ENCODE results near the gene DSCAML1. TPM values are rescaled to one million over a fixed set of nuclear protein-coding genes. Genes with fewer than 3 reads are reported as not detected.

DSCAML1 gene
- total RNA-seq, 1 donor: not detected

GRCh38 chr11:117792992-117793391 lies 4.0 kb downstream of the DSCAML1 start:
- no peak for DNase-seq (ENCODE audit: low read depth)
- no peak for TF ChIP-seq CTCF (IDR thresholded peaks at IDR 0.05; ENCODE audit: insufficient read depth, low read depth, low read length)
- H3K4me3 ChIP-seq (ENCODE audit: low read depth, low read length): no peak overlapping the region

DNA sequence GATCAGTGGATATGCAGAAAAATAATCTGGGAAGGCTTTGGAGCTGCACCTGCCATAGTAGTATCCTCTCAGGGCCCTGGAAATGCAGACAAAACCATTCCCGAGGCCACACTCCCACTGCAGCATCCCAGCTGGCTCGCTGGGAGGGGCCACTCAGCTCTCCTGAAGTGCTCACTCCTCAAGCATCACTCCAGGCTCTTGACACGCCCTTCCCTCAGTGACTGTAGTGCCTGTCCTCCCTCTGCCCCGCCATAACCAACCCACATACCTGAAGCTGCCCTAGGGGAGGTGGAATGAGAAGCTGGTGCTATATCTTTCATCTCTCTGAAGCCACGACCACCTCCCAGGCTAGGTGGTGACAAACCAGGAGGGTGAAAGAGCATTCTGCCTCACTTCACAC lies 4.8 kb downstream of the DSCAML1 start:
- H3K4me3 ChIP-seq (ENCODE audit: low read depth, low read length): no peak overlapping the region
- no peak for TF ChIP-seq CTCF (IDR thresholded peaks at IDR 0.05; ENCODE audit: insufficient read depth, low read depth, low read length)
- DNase-seq (ENCODE audit: low read depth): no peak

- no peak for TF ChIP-seq CTCF (IDR thresholded peaks at IDR 0.05; ENCODE audit: insufficient read depth, low read depth, low read length)
- H3K4me3 ChIP-seq (ENCODE audit: low read depth, low read length): no peak overlapping the region
- no peak for DNase-seq (ENCODE audit: low read depth)
Measured at GRCh38 chr11:117790279-117790678, 6.7 kb downstream of the DSCAML1 start.

DNA sequence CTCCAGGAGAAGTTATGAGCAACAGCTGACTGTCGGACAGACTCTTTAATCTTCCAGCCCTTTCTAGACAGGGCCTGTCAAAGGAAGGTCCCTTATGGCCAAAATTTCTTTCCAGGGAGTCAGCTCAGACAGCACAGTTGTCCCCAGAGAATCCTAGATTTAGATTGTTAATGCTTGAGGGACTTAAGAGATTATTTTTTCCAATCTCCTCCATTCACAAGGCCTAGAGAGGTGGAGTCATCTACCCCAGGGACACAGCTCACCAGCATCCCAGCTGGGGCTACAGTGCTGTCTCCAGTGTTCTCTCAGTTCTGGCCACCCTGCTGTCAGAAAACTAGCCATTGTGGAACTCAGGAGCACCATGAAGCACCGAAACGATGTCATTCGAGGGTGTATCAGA lies 7.8 kb downstream of the DSCAML1 start:
- TF ChIP-seq CTCF (IDR thresholded peaks at IDR 0.05; ENCODE audit: insufficient read depth, low read depth, low read length): no peak
- no peak for DNase-seq (ENCODE audit: low read depth)
- no peak overlapping the region for H3K4me3 ChIP-seq (ENCODE audit: low read depth, low read length)

- no peak overlapping the region for H3K4me3 ChIP-seq (ENCODE audit: low read depth, low read length)
- no peak for TF ChIP-seq CTCF (IDR thresholded peaks at IDR 0.05; ENCODE audit: insufficient read depth, low read depth, low read length)
- no peak for DNase-seq (ENCODE audit: low read depth)
Measured at GRCh38 chr11:117786135-117786870, 10.7 kb downstream of the DSCAML1 start.

DNA sequence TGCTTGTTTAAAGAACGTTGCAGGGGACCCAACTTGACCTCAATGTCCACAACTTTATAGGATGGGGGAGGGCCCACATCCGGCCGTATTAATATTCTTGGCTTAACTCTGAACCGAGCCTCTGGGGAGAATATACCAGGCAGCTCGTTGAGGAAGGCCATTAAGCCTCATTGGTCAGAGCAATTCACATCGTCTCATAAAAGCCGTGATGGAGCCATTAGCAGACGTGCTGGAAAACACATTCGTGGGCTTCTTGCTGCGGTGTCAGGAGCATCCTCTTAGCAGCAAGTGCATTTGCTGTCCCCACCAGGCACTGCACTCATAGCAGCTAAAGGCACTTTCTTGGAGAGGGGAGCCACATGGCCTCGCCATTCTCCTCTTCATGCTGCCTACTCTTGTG lies 14.9 kb downstream of the DSCAML1 start:
- no peak for TF ChIP-seq CTCF (IDR thresholded peaks at IDR 0.05; ENCODE audit: insufficient read depth, low read depth, low read length)
- no peak overlapping the region for H3K4me3 ChIP-seq (ENCODE audit: low read depth, low read length)
- DNase-seq (ENCODE audit: low read depth): no peak

DNA sequence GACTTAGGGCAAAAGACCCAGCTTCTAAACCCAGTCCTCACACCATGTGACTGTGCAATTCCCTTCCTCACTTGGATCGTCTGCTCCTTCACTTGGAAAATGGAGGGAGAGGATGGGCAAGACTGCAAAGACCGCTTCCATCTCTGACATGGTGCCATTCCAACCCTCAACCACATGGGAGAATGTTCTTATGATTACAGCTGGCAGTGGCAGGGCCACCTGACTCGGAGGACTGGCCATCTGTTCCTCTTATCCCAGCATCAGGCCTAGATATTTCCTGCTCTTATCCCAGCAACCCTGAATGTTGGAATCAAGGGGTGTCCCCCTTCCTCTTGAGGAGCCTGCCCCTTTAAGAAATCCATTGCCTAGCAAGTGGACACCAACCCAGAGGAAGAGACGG lies 15.4 kb downstream of the DSCAML1 start:
- DNase-seq (ENCODE audit: low read depth): no peak
- no peak overlapping the region for H3K4me3 ChIP-seq (ENCODE audit: low read depth, low read length)
- TF ChIP-seq CTCF (IDR thresholded peaks at IDR 0.05; ENCODE audit: insufficient read depth, low read depth, low read length): no peak
